CD4-positive, alpha-beta T cell treated with Interleukin-15 for 4 hours (primary cell): ENCODE measurements around the gene MAPK1.
A peak's percentile ranks its signal among the peaks of the same experiment; 100 is the strongest.
"Not testable (repeated sequence)": the region's sequence is repeated elsewhere in the genome, so short reads cannot be mapped to it uniquely, and the experiment has no call there.

Experiments used
- DNase-seq: peaks from one replicate; pipeline ENCODE4 v3.0.0-alpha.2; 2020; ENCODE audit warnings: low spot score

The MAPK1 gene

GRCh38 chr22:21818487-21819182 is 48.8 kb downstream of the MAPK1 start:
- DNase-seq = no peak

GRCh38 chr22:21817497-21817853 is 50.0 kb downstream of the MAPK1 start:
- not testable (repeated sequence) for DNase-seq

DNA sequence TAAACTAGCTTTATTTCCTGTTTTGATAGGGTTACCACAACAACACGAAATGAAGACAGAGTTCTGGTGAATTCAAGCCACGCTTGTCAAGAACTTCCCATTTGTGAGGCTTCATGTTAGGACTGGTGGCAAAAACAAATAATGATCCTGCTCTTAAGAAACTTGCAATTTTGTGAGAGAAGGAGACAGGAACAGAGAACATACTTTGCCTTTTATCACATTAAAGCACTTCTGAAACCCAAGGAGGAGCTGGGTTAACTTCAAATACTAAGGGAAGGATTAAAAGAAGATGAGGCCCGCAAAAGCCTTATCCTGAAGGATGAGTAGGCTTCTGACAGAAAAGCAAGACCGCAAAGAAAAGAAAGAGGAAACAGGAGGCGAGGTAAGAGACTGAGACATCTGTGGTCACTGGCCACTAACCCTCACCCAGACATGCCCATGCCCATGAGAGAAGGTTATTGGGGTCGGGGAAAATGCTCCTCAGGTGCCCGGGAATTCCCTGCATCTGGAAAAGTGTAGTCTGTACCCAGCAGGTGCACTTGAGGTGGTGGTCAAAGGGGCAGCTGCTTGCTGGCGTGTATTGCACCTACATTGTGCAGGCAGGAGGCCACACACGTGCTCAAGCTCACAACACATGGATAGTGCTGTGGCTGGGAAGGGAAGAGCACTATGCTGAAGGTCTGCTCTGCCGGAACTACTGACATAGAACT is 50.5 kb downstream of the MAPK1 start:
- DNase-seq = peak; percentile 85

DNA sequence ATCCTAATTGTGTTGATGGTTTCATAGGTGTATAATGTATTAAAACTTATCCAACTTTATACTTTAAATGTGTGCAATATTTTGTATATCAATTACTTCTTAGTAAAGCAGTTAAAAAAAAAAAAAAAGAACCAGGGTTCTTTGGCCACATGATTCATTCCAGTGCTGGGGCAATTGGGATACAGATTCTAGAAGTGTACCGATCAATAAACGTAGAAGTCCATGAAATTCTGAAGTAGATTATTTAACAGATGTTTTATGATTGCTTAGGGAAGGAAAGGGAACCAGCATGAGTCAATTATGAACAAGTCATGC is 51.0 kb downstream of the MAPK1 start:
- no peak for DNase-seq

DNA sequence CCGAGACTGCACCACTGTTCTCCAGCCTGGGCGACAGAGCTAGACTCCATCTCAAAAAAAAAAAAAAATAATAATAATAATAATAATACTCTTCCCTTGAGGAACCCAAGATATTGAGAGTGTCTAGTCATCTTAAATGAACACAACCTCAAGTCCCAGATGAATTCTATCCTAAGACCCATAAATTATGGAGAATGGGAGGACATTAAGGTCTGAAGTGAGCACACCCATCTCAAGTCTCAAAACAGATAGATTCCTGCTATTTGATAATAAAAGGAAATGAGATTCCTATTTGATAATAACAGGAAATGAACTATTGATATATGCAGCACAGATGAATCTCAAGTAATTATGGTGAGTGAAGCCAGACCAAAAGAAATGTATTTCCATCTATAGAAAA is 51.5 kb downstream of the MAPK1 start:
- DNase-seq = no peak

GRCh38 chr22:21815357-21815756 is 52.1 kb downstream of the MAPK1 start:
- DNase-seq = no peak

- DNase-seq = no peak
Observed at GRCh38 chr22:21811982-21812381, 55.5 kb downstream of the MAPK1 start.

DNA sequence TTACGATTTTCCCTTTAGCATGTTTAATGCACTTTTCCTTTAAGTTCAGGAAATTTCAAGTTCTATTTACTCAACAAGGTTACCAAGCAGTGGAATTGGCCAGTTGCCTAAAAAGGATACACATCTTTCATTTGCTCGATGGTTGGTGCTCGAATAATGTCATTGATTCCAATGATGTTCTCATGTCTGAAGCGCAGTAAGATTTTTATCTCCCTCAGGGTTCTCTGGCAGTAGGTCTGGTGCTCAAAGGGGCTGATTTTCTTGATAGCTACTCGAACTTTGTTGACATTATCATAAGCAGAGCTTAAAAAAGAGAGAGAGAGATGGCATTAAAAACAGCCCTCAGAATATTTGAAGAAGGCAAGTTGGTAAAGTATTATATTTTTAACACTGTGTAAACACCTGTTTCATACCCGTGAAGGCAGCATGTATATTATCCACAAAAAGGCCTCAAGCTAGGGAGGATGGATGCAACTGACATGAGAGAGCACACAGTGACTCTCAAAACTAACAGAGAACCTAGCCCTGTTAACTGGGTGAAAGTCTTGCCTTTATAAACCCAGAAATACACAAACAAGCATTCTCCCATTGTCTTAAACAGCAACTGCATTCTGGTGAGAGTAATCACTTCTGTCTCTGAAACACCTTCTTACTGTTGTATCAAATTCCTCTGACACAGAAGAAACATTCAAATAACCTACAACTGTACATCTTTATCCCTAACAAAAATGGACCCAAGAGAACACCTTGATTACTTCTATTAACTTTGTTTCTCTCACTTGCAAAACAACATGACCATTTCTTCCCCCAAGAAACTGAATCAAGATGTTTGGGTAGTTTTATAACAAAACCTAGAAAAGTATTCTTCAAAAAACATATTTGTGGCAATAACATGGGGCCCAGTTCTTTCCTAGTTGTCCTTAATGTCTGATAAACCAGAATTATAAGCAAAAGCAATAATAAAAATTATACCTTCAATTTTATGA is 59.6 kb downstream of the MAPK1 start:
- DNase-seq = no peak

- not testable (repeated sequence) for DNase-seq
Observed at GRCh38 chr22:21805325-21805724, 62.1 kb downstream of the MAPK1 start.

GRCh38 chr22:21803811-21804249 is 63.6 kb downstream of the MAPK1 start:
- no peak for DNase-seq

DNA sequence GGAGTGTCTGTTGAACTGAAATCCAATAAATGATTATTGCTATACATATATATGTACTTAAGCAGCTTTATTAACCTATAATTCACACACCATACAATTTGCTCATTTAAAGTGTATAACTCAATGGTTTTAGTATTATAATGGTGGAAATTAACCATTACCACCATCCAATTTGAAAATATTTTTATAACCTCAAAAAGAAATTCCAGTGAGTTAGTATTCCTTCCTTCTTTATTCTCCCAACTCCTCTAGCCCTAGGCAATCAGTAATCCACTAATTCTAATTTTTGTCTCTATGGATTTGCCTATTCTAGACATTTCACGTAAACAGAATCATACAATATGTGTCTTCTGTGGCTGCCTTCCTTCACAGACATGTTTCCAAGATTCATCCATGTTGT is 64.8 kb downstream of the MAPK1 start:
- no peak for DNase-seq

- no peak for DNase-seq
Observed at GRCh38 chr22:21802056-21802455, 65.4 kb downstream of the MAPK1 start.

GRCh38 chr22:21801304-21801644 is 66.2 kb downstream of the MAPK1 start:
- not testable (repeated sequence) for DNase-seq

DNA sequence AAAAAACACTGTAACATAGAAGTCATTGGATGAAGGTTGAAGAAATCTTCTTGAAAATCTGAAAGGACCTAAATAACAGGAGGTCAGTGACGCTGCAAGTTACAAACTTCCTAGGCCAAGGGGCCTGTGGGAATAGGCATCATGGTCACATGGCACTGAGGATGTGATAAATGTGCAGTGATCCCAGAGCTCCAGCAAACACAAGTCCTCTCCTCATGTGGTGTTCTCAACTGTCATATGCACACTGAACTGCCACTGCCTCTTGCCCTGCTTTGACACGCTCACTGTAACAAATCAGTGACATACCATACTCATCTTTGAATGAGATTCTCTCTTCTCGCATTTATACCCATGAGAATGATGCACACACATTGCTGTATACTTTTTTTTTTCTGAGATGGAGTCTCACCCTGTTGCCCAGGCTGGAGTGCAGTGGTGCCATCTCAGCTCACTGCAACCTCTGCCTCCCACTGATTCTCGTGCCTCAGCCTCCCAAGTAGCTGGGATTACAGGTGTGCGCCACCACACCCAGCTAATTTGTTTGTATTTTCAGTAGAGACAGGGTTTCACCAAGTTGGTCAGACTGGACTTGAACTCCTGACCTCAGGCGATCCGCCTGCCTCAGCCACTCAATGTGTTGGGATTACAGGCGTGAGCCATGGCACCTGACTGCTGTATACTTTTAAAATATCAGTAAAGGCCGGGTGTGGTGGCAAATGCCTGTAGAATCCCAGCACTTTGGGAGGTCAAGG is 66.7 kb downstream of the MAPK1 start:
- DNase-seq = no peak

DNA sequence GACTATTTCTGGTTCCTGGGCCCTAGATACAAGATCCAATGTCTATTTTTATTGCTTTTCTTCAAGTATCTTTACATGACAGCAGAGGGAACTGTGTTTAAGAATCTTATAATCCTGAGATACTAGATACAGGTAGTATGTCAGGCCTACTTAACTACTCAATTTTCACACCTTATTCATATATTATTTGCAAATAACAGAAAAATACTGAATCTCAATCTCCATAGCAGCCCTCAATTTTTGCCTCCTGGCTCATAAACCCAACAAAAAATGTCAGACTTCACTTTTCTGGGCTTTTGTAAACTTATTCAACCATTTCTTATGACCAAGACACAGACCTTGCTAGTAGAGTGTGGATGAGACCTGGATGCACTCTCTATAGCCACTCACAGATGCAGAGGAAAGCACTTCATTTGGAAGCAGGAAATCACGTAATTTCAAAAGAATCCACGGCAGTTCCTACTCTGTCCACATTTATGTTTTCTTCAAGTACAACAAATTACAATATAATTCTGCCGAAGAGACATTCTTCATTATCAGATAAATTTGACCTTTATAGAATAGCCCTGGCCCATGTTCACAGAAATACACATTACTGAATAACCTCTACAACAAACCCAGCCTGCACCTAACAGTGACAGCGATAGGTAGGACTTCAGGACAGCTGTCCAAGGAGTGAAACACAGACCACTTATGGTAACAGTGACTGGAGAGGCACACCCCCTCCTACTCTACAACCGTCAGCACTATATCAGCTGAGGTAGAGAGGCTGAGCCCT is 69.8 kb downstream of the MAPK1 start:
- DNase-seq = no peak

DNA sequence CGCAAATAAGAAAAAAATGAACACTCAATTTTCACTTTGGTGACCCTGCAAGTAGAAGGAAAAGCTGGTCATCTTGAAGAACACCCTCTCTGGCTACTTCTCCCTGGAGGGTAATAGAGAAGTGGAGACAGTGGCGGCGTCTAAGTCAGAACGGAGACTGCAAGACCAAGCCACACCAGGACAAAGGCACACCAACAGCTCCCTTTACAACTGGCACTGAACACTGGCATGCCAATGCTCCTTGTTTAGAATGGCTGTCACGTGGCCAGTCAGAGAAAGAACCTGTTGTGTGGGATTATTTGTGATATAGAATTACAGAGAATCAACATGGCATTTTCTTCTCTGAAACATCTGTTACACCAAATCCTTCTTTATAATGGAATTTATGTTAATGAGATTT is 70.6 kb downstream of the MAPK1 start:
- DNase-seq = no peak

DNA sequence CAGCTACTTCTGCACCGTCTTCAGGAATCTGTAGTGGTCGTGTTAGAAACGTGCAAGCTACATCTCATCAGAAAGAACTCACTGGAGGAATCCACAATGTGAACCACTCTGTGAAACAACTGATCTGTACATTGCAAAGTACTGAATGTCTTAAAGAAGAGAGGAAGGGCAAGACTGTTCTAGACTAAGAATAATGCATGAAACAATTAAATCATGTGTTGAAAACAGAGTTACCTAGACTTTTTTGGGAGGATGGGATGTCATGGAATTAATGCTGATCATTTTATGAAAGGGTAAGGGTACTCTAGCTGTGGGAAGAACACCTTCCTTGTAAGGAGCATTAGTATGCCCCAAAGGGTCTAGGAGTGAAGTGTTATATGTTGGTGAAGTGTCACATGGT is 71.2 kb downstream of the MAPK1 start:
- no peak for DNase-seq

DNA sequence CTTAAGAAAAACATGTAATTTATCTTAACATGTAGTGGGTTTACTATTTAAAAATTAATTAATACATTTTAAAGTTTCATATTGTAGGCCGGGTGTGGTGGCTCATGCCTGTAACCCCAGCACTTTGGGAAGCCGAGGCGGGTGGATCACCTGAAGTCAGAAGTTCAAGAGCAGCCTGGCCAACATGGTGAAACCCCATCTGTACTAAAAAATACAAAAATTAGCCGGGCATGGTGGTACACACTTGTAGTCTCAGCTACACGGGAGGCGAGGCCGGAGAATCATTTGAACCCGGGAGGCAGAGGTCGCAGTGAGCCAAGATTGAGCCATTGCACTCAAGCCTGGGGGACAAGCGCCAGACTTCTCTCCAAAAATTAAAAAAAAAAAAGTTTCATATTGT is 73.7 kb downstream of the MAPK1 start:
- not testable (repeated sequence) for DNase-seq

DNA sequence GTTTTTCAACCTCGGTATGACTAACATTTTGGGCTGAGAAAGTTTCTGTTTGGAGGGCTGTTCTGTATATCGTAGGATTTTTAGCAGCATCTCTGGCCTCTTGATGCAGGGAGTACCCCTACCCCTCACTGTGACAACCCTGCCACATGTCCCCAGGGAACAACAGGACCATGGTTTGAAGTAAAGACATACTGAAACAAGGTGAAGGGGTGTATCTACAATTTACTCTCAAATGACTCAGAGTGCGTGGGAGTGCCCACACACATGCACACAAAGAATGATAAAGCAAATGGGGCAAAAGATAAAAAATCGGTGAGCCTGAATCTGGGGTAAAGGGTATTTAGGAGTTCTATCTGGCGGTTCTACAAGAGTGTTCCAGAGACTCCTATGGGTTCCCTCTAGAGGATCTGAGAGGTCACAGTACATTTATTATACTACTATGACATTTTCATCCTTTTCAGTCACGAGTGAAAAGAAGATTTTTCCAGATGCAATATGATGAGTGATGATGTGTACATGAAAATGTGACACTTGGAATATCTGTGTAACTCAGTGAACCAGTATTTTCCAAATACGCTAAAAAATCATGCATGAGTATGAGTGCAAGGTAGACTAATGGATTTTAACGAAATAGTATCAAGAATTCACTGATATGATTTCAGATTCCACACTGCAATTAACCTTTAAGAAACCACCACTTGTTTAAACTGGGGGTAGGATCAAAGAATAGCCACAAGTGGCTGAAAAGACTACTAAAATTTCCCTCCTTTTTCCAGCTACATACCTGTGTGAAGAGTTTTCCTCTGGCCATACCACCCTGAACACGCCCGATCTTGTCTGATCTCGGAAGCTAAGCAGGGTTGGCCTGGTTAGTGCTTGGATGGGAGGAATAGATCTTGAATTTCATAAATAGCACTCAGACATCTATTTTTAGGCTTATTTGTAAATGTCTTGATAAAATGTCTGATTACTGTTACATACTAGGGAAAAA is 75.5 kb downstream of the MAPK1 start:
- DNase-seq = no peak
